Transverse colon (tissue), 4 donors: ENCODE measurements around the gene ACSM5.
A peak's percentile ranks its signal among the peaks of the same experiment; 100 is the strongest.

ENCODE experiments used
- EP300 ChIP-seq: sonication (generic); formaldehyde crosslinking; IDR thresholded peaks from one replicate; pipeline ENCODE4 v1.6.1; 2017; ENCODE audit warnings: antibody characterized with exemption, low read depth
- POLR2A ChIP-seq: fragments of 450-650 bp; IDR thresholded peaks from one replicate; pipeline ENCODE4 v1.6.1; 2016; ENCODE audit warnings: antibody characterized with exemption, mild to moderate bottlenecking, moderate library complexity
- POLR2AphosphoS5 ChIP-seq, 3 donors: sonication (generic); formaldehyde crosslinking; IDR thresholded peaks; one replicate each; pipeline ENCODE4 v1.6.1; 2016; ENCODE audit warnings: antibody characterized with exemption in 3 of 3
- TF ChIP-seq, protein P1 (sequence below), 5 experiments: fragments of 200-600 bp in 3 of 5; fragments of 450-650 bp in 2 of 5; sonication (generic) in 3 of 5; IDR thresholded peaks; 1 replicate in 2 of 5; 2 replicates in 3 of 5; pipeline ENCODE4 v1.5.1; 2016 to 2017; ENCODE audit warnings: antibody characterized with exemption in 5 of 5, inconsistent platforms in 3 of 5, mild to moderate bottlenecking in 2 of 5, moderate library complexity in 1 of 5

DNA sequence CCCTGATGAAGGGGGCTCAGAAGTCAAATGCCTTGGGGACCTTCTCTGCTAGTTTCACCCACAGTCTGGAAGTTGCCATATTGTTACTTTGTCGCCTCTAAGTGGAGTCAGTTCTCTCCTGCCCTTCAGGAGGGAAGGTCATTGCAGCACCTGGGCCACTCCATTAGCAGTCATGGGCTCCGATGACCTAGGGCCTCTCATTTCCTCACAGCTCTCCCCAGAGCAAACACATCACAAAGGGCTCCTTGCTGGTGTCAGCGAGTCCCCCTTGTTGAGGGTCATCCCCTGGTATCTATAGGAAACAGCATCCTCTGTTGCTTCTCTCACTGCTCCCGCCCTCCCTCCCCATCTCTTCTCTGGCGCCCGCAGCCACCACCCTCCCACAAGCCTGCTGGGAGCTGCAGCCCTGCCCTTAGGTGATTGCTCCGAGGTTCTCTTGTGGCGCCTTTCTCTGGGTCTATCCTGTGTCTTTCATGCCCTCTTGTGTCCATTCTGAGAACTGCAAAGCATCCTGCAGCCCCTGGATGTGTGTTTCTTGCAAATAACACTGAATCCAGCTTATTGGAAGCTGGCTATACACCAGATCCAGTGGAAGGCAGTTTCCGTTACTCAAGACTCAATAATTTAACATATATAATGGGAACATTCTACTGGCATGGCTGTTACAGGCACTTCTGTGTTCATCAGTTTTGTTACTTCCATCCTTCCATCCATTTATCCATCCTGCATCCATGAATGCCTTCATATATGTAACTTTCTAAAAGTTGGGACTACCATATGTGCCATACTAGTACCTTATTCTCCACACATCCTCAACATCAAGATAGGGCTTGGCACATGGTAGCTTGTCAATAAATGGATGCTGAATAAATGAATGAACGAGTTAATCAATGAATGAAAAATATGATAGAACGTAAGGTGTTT, 26.0 kb upstream of the ACSM5 start:
- TF ChIP-seq, protein P1, sequence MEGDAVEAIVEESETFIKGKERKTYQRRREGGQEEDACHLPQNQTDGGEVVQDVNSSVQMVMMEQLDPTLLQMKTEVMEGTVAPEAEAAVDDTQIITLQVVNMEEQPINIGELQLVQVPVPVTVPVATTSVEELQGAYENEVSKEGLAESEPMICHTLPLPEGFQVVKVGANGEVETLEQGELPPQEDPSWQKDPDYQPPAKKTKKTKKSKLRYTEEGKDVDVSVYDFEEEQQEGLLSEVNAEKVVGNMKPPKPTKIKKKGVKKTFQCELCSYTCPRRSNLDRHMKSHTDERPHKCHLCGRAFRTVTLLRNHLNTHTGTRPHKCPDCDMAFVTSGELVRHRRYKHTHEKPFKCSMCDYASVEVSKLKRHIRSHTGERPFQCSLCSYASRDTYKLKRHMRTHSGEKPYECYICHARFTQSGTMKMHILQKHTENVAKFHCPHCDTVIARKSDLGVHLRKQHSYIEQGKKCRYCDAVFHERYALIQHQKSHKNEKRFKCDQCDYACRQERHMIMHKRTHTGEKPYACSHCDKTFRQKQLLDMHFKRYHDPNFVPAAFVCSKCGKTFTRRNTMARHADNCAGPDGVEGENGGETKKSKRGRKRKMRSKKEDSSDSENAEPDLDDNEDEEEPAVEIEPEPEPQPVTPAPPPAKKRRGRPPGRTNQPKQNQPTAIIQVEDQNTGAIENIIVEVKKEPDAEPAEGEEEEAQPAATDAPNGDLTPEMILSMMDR (IDR thresholded peaks at IDR 0.05), result peak; percentile 63 to 79 (median 73)
- no peak for TF ChIP-seq EP300
- TF ChIP-seq POLR2AphosphoS5 (IDR thresholded peaks at IDR 0.05), result no peak
- TF ChIP-seq POLR2A, result no peak
